K562 (cell line): ENCODE results near the gene LEPROT. TPM values are rescaled to one million over a fixed set of nuclear protein-coding genes. Genes with fewer than 3 reads are reported as not detected.

ENCODE experiments used
- CCNT2 ChIP-seq: IDR thresholded peaks from 2 replicates; pipeline ENCODE4 v1.6.1; 2011; ENCODE audit warnings: borderline replicate concordance, low read depth, mild to moderate bottlenecking, moderate library complexity, mixed read lengths, low read length; ENCODE audit not compliant: insufficient read length; ENCODE audit errors: extremely low read depth
- GTF2F1 ChIP-seq: IDR thresholded peaks from 2 replicates; pipeline ENCODE4 v1.6.1; 2011; ENCODE audit warnings: low read depth, low read length, improper control_type of control experiment
- IFI16 ChIP-seq: fragments of 250-450 bp; sonication (Bioruptor Pico); IDR thresholded peaks from 2 replicates; pipeline ENCODE4 v2.1.2; 2022; ENCODE audit warnings: mild to moderate bottlenecking, inconsistent platforms
- JUN ChIP-seq, 2 experiments: sonication (generic) in 1 of 2; formaldehyde crosslinking in 1 of 2; IDR thresholded peaks; 2 replicates each; pipeline versions ENCODE4 v1.6.1 to v1.8.0; 2012 to 2022; ENCODE audit warnings: borderline replicate concordance in 2 of 2, mild to moderate bottlenecking in 2 of 2, improper control_type of control experiment in 1 of 2, low read depth in 1 of 2, low read length in 1 of 2, missing genetic modification reagents in 1 of 2
- MCM5 ChIP-seq: fragments of 450-650 bp; IDR thresholded peaks from 2 replicates; pipeline ENCODE4 v1.6.1; 2016; ENCODE audit warnings: low read depth
- MIER1 ChIP-seq: fragments of 450-650 bp; IDR thresholded peaks from 2 replicates; pipeline ENCODE4 v1.6.1; 2016; ENCODE audit warnings: antibody characterized with exemption, mild to moderate bottlenecking, low read depth
- NFE2L1 ChIP-seq: fragments of 450-650 bp; IDR thresholded peaks from 2 replicates; pipeline ENCODE4 v1.6.1; 2016; ENCODE audit warnings: missing genetic modification characterization, low read depth, mild to moderate bottlenecking, missing compliant biosample characterization, moderate library complexity, borderline replicate concordance
- NFIX ChIP-seq: fragments of 250-450 bp; sonication (Bioruptor Pico); IDR thresholded peaks from 2 replicates; pipeline ENCODE4 v1.4.0; 2020; ENCODE audit warnings: low read depth, mild to moderate bottlenecking, moderate library complexity
- NR3C1 ChIP-seq: sonication (generic); formaldehyde crosslinking; IDR thresholded peaks from 2 replicates; pipeline ENCODE4 v1.8.1; 2022; ENCODE audit warnings: missing genetic modification reagents
- RFX1 ChIP-seq: fragments of 450-650 bp; IDR thresholded peaks from 2 replicates; pipeline ENCODE4 v1.6.1; 2016; ENCODE audit warnings: mild to moderate bottlenecking, moderate library complexity
- SPI1 ChIP-seq: IDR thresholded peaks from 2 replicates; pipeline ENCODE4 v1.6.1; 2011; ENCODE audit warnings: low read depth, low read length, control low read depth, borderline replicate concordance
- SRF ChIP-seq, 2 experiments: fragments of 250-450, 450-650 bp in 1 of 2; sonication (Bioruptor Pico) in 1 of 2; sonication (generic) in 1 of 2; formaldehyde crosslinking; IDR thresholded peaks; 2 replicates each; pipeline versions ENCODE4 v1.5.0 to v1.5.1; 2020 to 2022; ENCODE audit warnings: mild to moderate bottlenecking in 1 of 2, missing genetic modification reagents in 1 of 2
- ZBTB7A ChIP-seq: IDR thresholded peaks from 2 replicates; pipeline ENCODE4 v1.6.1; 2011; ENCODE audit warnings: low read depth, mild to moderate bottlenecking, low read length, moderate library complexity, borderline replicate concordance; ENCODE audit not compliant: control insufficient read depth
- ZFP1 ChIP-seq: fragments of 450-650 bp; formaldehyde crosslinking; IDR thresholded peaks from 2 replicates; pipeline ENCODE4 v1.4.0; 2020; ENCODE audit warnings: mild to moderate bottlenecking, mixed read lengths
- ZNF311 ChIP-seq: fragments of 250-450 bp; sonication (Bioruptor Pico); IDR thresholded peaks from 2 replicates; pipeline ENCODE4 v1.4.0; 2020; ENCODE audit warnings: mild to moderate bottlenecking, moderate library complexity
- ZNF436 ChIP-seq: fragments of 250-450, 450-650 bp; sonication (Bioruptor Pico); formaldehyde crosslinking; IDR thresholded peaks from 2 replicates; pipeline ENCODE4 v1.7.0; 2020; ENCODE audit warnings: mild to moderate bottlenecking
- ZNF583 ChIP-seq: fragments of 250-450 bp; sonication (Bioruptor Pico); IDR thresholded peaks from 2 replicates; pipeline ENCODE4 v1.4.0; 2020
- ZNF644 ChIP-seq: fragments of 200-800 bp; sonication (Bioruptor generic); IDR thresholded peaks from 2 replicates; pipeline ENCODE4 v1.6.1; 2016; ENCODE audit warnings: low read depth, missing genetic modification characterization, missing compliant biosample characterization
- polyA plus RNA-seq, 8 experiments: library from polyadenylated mRNA; depleted of rRNA in 4 of 8; stranded (reverse) in 5 of 8; unstranded in 3 of 8; fragments of >200 nt; fragmentation: Nextera tagmentation in 2 of 8; fragmentation: Illumina TruSeq in 1 of 8; extraction: Ambion mirVana in 2 of 8; extraction: Trizol in 1 of 8; gene quantifications; 2 replicates each; pipeline versions ENCODE4 v1.2.1 to v1.2.3, GENCODE V29; 2011 to 2014; ENCODE audit warnings: inconsistent platforms in 1 of 8, missing spikeins in 1 of 8
- total RNA-seq, 7 experiments: library from RNA; depleted of rRNA in 6 of 7; stranded (reverse); fragments of >200 nt in 6 of 7; fragmentation: Illumina TruSeq in 2 of 7; extraction: Trizol in 2 of 7; gene quantifications; 2 replicates each; pipeline versions ENCODE4 v1.2.1 to v1.2.3, GENCODE V29; 2011 to 2021; ENCODE audit warnings: low replicate concordance in 1 of 7
- TF ChIP-seq, protein P1 (sequence below): fragments of 250-450 bp; sonication (Bioruptor Pico); IDR thresholded peaks from 2 replicates; pipeline ENCODE4 v1.5.0; 2020; ENCODE audit warnings: mild to moderate bottlenecking
- TF ChIP-seq, protein P2 (sequence below), 2 experiments: fragments of 450-650 bp; IDR thresholded peaks; 2 replicates each; pipeline ENCODE4 v1.6.1; 2016
- TF ChIP-seq, protein P3 (sequence below): fragments of 150-350 bp; IDR thresholded peaks from 2 replicates; pipeline ENCODE4 v1.6.1; 2014; ENCODE audit warnings: low read depth, mild to moderate bottlenecking, low read length, borderline replicate concordance

Gene LEPROT
- total and polyA plus RNA-seq, 9 of the 15 experiments (the other 6 are each of a cell fraction or from before 2014, with no cell fraction given), result 28.1 to 97.5 (median 45.8) TPM

DNA sequence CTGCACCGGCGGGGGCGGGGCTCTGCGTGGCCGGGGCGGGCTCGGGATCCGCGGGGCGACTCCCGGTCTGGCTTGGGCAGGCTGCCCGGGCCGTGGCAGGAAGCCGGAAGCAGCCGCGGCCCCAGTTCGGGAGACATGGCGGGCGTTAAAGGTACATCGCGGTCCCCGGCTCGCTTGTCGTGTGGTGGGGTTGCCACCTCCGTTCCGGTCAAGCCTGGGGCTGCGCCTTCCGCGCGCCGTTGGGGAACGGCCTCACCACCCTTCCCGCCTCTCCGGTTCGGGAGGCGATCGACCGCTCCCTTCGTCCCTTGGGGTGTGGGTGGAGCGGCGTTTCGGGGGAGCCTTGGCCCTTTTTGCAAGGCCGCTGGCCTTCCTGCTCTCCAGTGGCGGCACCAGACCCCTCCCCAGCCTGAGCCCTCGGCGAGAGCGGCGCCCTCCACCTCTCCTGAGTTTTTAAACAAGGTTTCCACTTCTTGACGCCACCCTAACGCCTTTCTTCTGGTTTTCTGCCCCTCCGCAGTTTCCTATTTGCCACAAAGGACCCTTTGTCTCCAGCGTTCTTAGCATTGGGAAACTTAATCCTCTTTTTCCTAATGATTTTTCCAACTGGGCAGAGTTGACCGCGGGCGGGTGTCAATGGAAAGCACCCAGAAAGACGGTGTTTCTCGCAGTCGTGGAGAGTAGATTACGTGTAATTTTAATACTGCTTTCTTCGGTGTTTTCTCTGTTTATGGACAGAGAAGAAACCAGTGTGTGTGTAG is at the start of gene LEPROT, which contains the start of gene LEPR (continued):
- TF ChIP-seq ZBTB7A (no peak), CCNT2 (peak; percentile 79), NFIX (CRISPR knock-in tag) (no peak), SRF (CRISPR knock-in tag; IDR thresholded peaks at IDR 0.05) (no peak), IFI16 (CRISPR knock-in tag) (no peak), SPI1 (no peak), NFE2L1 (tag) (no peak), GTF2F1 (no peak), NR3C1 (CRISPR knock-in tag) (no peak), ZNF583 (CRISPR knock-in tag) (no peak), ZNF436 (CRISPR knock-in tag) (no peak), MIER1 (no peak), MCM5 (no peak), ZNF311 (CRISPR knock-in tag) (no peak), ZFP1 (CRISPR knock-in tag) (no peak), RFX1 (no peak), JUN (IDR thresholded peaks at IDR 0.05; ENCODE audit: borderline replicate concordance, low read depth, low read length) (no peak), JUN (CRISPR knock-in tag; IDR thresholded peaks at IDR 0.05; ENCODE audit: borderline replicate concordance) (0 out of 2 replicates have a peak, but pooled peaks have one; percentile 55), ZNF644 (tag) (no peak)
- TF ChIP-seq, protein P1, sequence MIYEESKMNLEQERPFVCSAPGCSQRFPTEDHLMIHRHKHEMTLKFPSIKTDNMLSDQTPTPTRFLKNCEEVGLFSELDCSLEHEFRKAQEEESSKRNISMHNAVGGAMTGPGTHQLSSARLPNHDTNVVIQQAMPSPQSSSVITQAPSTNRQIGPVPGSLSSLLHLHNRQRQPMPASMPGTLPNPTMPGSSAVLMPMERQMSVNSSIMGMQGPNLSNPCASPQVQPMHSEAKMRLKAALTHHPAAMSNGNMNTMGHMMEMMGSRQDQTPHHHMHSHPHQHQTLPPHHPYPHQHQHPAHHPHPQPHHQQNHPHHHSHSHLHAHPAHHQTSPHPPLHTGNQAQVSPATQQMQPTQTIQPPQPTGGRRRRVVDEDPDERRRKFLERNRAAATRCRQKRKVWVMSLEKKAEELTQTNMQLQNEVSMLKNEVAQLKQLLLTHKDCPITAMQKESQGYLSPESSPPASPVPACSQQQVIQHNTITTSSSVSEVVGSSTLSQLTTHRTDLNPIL (CRISPR knock-in tag), result no peak
- TF ChIP-seq, protein P2, sequence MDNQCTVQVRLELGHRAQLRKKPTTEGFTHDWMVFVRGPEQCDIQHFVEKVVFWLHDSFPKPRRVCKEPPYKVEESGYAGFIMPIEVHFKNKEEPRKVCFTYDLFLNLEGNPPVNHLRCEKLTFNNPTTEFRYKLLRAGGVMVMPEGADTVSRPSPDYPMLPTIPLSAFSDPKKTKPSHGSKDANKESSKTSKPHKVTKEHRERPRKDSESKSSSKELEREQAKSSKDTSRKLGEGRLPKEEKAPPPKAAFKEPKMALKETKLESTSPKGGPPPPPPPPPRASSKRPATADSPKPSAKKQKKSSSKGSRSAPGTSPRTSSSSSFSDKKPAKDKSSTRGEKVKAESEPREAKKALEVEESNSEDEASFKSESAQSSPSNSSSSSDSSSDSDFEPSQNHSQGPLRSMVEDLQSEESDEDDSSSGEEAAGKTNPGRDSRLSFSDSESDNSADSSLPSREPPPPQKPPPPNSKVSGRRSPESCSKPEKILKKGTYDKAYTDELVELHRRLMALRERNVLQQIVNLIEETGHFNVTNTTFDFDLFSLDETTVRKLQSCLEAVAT (IDR thresholded peaks at IDR 0.05), result peak; percentile 63 to 86
- TF ChIP-seq, protein P3, sequence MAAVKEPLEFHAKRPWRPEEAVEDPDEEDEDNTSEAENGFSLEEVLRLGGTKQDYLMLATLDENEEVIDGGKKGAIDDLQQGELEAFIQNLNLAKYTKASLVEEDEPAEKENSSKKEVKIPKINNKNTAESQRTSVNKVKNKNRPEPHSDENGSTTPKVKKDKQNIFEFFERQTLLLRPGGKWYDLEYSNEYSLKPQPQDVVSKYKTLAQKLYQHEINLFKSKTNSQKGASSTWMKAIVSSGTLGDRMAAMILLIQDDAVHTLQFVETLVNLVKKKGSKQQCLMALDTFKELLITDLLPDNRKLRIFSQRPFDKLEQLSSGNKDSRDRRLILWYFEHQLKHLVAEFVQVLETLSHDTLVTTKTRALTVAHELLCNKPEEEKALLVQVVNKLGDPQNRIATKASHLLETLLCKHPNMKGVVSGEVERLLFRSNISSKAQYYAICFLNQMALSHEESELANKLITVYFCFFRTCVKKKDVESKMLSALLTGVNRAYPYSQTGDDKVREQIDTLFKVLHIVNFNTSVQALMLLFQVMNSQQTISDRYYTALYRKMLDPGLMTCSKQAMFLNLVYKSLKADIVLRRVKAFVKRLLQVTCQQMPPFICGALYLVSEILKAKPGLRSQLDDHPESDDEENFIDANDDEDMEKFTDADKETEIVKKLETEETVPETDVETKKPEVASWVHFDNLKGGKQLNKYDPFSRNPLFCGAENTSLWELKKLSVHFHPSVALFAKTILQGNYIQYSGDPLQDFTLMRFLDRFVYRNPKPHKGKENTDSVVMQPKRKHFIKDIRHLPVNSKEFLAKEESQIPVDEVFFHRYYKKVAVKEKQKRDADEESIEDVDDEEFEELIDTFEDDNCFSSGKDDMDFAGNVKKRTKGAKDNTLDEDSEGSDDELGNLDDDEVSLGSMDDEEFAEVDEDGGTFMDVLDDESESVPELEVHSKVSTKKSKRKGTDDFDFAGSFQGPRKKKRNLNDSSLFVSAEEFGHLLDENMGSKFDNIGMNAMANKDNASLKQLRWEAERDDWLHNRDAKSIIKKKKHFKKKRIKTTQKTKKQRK, result no peak
